Occipital lobe (tissue), 2 donors: Measurements from ENCODE around the gene ZNF580. TPM values are rescaled to one million over a fixed set of nuclear protein-coding genes. Genes with fewer than 3 reads are reported as not detected.
A peak's percentile ranks its signal among the peaks of the same experiment; 100 is the strongest.

ENCODE experiments used
- DNase-seq: peaks from one replicate; lab custom pipeline; 2025; lab: John Stamatoyannopoulos, UW
- total RNA-seq: library from RNA; depleted of rRNA; stranded (reverse); fragments of >200 nt; gene quantifications from one replicate; pipeline ENCODE4 v1.2.3, GENCODE V29; 2014

The ZNF580 gene
- total RNA-seq, 1 donor from 2014 or later, result 4.8 TPM

DNA sequence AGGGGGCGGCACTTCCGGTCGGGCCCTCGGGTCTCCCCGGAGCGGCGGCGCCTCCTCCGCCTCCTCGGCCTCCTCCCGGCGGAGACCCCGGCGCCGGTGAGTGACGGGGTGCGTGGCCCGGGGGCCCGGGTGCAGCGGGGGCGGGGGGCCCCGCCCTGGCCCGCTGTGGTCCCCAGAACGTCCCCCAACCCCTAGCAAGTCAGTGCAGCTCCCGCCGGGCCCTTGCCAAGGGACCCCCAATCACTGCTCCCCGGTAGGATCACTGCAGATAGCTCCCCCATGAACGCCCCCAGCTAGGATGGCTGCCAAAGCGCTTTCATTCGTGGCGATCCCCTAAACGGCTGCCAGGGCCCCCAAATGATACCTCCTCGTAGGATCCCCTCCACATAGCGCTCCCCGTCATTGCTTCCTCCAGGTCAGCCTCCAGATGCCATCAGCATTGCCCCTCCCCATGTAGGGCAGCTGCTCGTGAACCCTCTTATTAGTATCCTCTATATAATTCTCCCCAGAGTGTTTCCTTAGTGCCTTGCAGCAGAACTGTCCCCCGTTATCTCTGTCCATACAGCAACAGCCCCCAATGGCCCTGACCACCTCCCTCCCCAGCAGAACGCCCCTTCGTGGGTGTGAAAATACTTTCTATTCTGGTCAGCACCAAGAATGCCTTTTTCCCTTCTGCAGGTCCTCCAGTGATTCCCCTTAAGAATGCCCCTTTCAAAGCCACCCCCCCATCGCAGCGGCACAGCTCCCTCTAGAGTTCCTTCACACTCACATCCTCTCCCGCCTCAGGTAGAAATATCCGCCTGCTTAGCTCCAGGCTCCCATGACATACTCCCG, 34.9 kb upstream of the ZNF580 start, which contains the start of gene ZNF865:
TSS of gene ZNF865 (plus strand) at position 11 of the 834 bp plus-strand sequence. CDS start 7,972 bp downstream, outside the sequence.
- DNase-seq, result peak; percentile 48

GRCh38 chr19:55606471-55606787, 34.4 kb upstream of the ZNF580 start:
- no peak for DNase-seq

DNA sequence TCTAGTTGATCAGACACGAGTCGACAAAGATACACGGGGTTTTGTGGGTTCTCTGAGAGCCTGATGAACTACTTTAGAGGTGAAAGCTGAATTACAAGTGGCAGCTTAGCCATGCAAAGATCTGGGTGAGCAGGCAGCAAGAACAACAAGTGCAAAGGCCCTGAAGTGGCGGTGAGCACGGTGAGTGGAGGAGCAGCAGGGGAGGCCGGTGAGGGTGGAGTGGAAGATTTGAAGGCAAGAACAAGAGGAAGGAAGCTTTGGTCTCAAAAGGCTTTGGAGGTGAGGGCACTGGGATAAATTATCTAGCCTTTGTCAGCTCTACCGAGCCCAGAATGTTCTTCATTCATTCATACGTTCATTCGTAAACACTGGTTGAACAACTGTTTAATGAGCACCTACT, 34.0 kb upstream of the ZNF580 start:
- DNase-seq, result no peak

DNA sequence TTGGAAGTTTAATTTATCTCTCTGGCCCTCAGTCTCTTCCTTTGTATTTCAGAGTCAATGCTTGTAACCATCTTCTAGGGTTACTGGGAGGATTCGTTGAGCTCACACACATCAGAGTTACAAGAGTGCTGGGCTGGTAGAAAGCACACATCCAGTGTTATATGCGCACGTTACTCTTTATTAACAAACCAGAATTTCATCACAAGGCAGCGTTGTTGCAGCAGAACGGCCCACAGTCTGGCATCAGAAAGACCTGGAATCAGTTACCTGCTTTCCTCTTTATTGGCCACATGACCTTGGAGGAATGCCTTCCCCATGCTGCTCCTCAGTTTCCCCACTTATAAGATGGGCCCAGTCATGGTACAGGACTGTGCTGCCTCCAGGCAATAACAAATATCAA, 31.5 kb upstream of the ZNF580 start:
- DNase-seq, result no peak

DNA sequence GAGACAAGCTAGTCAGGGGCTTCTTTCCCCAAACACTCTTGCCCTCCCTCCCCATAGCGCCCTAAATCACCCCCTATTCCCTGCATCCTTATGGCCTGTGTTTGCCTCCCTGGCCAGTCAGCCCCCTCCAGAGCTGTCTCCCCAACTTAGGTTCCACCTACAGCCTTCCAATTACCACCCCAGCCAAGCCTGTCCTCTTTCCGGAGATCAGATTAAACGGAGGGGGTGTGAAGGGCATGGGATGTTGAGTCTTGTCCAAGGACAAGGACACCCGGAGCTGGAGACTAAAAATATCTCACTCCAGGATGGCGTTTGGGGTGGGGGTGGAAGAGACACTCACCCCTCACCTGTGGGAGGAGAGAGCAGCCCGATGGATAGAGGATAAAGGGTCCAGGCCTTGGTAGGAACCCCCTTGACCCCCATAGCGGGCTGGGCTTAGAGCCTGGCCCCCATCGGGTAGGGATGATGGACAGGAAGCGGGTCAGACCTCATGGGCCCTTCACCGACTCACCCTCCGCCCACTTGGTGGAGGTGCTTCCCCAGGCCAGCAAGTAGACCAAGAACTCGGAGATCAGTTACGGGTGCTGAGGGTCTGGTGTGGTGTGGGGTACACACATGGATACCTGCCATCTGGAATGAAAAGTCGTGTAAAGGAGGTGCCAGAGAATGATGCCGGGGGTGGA, 29.4 kb upstream of the ZNF580 start:
- no peak for DNase-seq

- no peak for DNase-seq
Observed at GRCh38 chr19:55611983-55612645, 28.7 kb upstream of the ZNF580 start.

DNA sequence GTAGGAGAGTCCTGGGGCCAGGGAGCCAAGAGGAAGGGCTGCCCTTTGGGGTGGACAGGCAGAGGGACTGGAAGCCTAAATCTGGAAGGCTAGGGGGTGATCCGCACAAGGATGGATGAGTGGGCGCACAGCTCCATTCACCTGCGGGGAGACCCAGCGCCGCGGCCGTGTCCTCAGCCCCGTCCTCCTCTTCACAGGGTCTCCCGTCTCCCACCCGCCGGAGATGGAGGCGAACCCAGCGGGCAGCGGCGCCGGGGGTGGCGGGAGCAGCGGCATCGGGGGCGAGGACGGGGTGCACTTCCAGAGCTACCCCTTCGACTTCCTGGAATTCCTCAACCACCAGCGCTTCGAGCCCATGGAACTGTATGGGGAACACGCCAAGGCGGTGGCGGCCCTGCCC, 27.4 kb upstream of the ZNF580 start:
- DNase-seq, result no peak

DNA sequence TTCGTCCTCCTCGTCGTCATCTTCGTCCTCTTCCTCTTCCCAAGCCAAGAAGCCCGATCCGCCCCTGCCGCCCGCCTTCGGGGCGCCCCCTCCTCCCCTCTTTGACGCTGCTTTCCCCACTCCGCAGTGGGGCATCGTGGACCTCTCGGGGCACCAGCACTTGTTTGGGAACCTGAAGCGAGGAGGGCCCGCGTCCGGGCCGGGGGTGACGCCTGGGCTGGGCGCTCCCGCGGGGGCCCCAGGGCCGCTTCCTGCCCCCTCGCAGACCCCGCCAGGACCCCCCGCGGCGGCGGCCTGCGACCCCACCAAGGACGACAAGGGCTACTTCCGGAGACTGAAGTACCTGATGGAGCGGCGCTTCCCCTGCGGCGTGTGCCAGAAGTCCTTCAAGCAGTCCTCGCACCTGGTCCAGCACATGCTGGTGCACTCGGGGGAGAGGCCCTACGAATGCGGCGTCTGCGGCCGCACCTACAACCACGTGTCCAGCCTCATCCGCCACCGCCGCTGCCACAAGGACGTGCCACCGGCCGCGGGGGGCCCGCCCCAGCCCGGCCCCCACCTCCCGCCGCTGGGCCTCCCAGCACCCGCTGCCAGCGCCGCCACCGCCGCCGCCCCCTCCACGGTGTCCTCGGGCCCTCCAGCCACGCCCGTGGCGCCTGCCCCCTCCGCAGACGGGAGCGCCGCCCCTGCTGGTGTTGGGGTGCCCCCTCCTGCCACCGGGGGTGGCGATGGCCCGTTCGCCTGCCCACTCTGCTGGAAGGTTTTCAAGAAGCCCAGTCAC, 26.7 kb upstream of the ZNF580 start:
- DNase-seq, result no peak

- DNase-seq, result no peak
Observed at GRCh38 chr19:55614711-55615542, 25.9 kb upstream of the ZNF580 start.

- DNase-seq, result no peak
Observed at GRCh38 chr19:55615543-55616394, 25.0 kb upstream of the ZNF580 start.

DNA sequence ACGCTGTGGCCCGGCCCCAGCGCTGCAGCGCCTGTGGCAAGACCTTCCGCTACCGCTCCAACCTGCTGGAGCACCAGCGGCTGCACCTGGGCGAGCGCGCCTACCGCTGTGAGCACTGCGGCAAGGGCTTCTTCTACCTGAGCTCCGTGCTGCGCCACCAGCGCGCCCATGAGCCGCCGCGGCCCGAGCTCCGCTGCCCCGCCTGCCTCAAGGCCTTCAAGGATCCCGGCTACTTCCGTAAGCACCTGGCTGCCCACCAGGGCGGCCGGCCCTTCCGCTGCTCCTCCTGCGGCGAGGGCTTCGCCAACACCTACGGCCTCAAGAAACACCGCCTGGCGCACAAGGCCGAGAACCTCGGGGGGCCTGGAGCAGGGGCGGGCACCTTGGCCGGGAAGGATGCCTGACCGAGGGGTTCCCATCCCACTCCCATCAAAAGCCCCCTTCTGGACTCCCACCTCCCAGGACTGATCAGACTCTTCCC, 24.4 kb upstream of the ZNF580 start:
- no peak for DNase-seq

DNA sequence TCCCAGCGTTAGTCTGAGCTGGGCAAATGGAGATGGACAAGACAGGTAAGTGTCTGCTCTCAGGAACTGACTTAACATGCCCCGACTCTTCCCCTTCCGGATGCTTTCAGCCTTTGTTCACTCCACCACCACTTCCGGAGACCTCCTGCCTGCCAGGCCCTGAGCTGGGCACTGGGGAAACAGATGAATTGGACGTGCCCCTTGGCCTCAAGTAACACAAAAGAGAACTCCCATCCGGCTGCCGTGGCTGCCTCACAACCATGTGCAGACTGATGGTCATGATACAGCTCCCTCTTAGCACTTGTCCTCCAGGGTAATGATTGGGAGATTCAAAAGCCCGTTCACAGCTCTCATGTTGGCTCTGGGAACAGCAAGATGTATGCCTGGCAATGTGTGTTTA, 23.4 kb upstream of the ZNF580 start:
- DNase-seq, result no peak

DNA sequence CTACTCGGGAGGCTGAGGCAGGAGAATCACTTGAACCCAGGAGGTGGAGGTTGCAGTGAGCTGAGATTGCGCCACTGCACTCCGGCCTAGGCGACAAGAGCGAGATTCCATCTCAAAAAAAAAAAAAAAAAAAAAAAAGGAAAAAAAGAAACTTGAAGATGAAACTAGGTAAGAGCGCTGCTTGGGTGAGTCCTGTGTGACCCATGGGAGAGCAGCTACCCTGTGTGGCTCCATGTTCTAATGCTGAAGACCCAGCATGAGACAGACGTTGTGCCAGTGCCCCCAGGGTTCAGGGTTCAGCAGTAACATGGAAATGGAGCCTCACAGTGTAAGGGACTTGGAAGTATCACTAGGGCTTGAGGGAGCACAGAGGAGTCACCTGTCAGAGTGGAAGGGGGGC, 22.4 kb upstream of the ZNF580 start:
- DNase-seq, result no peak

DNA sequence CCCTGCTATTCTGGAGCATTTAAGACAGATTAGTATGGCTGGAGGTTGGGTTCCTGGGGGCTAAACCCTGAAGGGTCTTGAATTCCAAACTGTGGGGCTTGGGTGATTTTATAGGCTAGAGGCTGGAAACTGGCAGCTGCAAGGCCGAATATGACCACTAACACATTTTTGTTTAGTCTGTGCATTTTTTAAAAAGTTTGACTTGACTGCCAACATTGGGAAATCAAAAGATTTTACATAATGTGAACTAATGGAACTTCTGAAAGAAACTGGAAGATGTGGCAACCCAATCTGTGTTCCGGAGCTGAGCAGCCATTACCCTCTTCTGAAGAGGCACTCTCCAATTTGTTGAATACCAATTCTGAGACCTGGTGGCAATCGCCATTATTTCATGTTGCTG, 21.5 kb upstream of the ZNF580 start:
- no peak for DNase-seq

GRCh38 chr19:55620410-55621204, 20.2 kb upstream of the ZNF580 start:
- no peak for DNase-seq

DNA sequence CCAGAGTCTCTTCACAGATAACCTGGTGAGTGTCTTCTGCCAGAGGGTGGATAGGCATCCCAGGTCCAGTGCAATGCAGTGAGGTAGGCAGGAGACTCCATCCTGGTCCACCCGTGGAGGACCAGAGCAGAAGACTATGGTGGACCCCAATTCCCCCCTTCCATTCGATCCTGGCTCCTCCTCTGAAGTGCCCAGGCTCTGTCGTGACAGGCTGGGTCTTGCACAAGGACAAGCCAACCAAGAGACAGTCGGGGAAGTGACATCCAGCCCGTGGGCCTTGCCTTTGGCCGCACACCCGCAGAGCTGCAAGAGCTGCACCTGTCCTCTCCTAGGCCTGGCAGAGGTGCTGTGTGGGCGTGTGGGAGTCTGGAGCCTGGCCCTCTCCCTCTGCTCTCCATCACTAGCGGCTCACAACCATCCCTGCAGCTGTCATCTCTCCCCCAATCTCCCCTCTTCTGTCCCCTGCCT, 19.6 kb upstream of the ZNF580 start:
- no peak for DNase-seq

DNA sequence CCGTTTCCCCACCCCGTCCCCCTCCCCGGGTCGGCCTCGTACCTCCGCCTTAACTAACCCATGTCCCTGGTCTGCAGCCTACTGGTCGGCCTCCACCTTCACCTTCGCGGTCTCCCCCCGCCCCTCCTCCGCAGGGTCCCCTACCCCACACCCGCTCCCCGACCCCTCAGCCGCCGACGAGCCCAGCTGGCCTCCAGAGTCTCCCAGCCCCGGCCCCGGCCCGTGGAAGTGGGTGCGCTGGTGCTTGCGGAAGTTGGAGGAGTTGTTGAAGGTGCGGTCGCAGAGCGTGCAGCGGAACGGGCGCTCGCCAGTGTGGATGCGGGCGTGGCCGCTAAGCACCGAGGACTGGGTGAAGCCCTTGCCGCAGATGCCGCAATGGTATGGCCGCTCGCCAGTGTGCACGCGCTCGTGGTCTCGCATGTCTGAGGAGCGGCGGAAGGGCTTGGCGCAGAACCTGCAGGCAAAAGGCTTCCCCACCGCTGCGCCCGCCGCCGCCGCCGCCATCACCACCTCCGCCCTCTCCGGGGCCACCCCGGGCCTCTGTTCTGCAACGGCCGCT, 19.1 kb upstream of the ZNF580 start:
- DNase-seq, result no peak

DNA sequence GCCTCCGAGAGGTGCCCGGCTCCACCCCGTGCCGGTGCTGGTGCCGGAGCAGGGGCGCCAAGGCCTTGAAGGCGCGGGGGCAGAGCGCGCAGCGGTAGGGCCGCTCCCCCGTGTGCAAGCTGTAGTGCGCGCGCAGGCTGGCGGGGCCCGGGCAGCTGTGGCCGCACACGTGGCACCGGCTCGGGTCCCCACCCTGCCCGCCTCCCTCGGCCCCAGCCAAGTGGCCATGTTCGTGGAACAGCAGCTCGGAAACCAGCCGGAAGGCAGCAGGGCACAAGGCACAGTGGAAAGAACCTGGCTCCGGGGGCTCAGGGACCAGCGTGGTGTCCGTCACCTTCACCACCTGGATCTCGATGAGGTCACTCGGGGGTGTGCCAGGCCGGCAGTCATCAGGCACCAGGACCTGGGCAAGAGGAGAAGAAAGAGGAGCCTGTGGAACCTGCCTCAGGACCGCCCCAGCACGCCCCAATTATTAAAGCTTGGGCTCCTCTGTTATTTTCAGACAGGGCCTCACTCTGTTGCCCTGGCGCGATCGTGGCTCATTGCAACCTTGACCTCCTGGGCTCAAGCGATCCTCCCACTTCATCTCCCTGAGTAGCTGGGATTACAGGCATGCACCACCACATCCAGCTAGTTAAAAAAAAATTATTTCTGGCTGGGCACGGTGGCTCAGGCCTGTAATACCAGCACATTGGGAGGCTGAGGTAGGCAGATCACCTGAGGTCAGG, 18.4 kb upstream of the ZNF580 start:
- DNase-seq, result no peak
